ENCODE measurements around the gene CEP170B.
A peak's percentile ranks its signal among the peaks of the same experiment; 100 is the strongest.
"Not testable (repeated sequence)": the region's sequence is repeated elsewhere in the genome, so short reads cannot be mapped to it uniquely, and the experiment has no call there.

CEP170B gene

GRCh38 chr14:104879983-104880565 lies 15.0 kb downstream of the CEP170B start:
- DNase-seq: no peak

GRCh38 chr14:104880584-104881210 lies 15.6 kb downstream of the CEP170B start:
- DNase-seq: no peak

GRCh38 chr14:104881369-104881979 lies 16.4 kb downstream of the CEP170B start:
- peak; percentile 99 for DNase-seq

GRCh38 chr14:104882325-104882973 lies 17.4 kb downstream of the CEP170B start:
- no peak for DNase-seq

GRCh38 chr14:104882991-104883660 lies 18.1 kb downstream of the CEP170B start:
- no peak for DNase-seq

GRCh38 chr14:104883681-104884361 lies 18.8 kb downstream of the CEP170B start:
- DNase-seq: no peak

GRCh38 chr14:104884381-104884780 lies 19.3 kb downstream of the CEP170B start:
- DNase-seq: not testable (repeated sequence)

GRCh38 chr14:104885031-104885972 lies 20.2 kb downstream of the CEP170B start:
- no peak for DNase-seq

GRCh38 chr14:104885973-104886689 lies 21.1 kb downstream of the CEP170B start:
- DNase-seq: no peak

- no peak for DNase-seq
Observed at GRCh38 chr14:104886690-104887622, 21.9 kb downstream of the CEP170B start.

- DNase-seq: no peak
Observed at GRCh38 chr14:104887623-104888488, 22.8 kb downstream of the CEP170B start.

GRCh38 chr14:104888489-104889374 lies 23.7 kb downstream of the CEP170B start:
- DNase-seq: no peak

- no peak for DNase-seq
Observed at GRCh38 chr14:104889375-104889757, 24.3 kb downstream of the CEP170B start.

GRCh38 chr14:104890292-104890691 lies 25.2 kb downstream of the CEP170B start:
- not testable (repeated sequence) for DNase-seq

GRCh38 chr14:104891121-104891551 lies 26.1 kb downstream of the CEP170B start:
- no peak for DNase-seq

- no peak for DNase-seq
Observed at GRCh38 chr14:104891664-104892530, 26.8 kb downstream of the CEP170B start.
